ENCODE results near the gene SRMS.
"Not testable (repeated sequence)": the region's sequence is repeated elsewhere in the genome, so short reads cannot be mapped to it uniquely, and the experiment has no call there.

Gene SRMS

DNA sequence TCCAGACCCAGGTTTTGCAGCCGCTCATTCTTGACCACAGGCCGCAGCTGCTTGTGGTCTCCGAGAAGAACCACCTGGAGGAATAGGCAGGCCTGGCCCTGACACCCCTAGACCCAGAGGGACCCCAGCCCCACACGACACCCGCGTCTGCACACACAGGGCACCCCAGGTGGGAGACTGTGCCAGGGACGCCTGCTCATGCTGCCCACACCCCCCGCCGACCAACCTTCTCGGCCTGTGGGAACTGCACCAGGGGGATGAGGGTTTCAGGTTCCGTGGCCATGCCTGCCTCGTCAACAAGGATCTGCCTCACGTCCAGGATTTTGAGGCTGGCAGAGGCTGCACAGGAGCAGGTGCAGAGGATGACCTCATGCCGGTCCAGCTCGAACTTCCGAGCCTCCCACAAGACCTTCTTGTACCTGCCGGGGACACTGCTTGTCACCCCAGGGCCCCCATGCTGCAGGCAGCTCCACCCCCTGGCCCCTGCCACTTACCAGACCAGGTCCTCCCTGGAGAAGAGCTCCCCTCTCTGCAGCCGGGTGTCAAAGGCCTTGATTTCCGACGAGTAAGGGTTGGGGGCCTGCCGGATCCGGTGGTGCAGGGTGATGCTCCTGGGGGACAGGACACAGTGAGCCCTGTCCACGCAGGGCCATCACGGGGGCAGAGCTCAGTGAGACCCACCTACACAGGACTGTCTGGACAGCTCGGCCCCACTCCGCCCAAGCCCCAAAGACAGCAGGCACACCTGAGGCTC, 13.5 kb upstream of the SRMS start:
- no peak overlapping the region for H3K9ac ChIP-seq (ENCODE audit: low read length)
- no peaks in the 10 kb centered on the region for H3K36me3 ChIP-seq (ENCODE audit: control insufficient read depth, low read depth, low read length)
- H3K4me3 ChIP-seq (ENCODE audit: low read length): no peak overlapping the region
- H3K9me3 ChIP-seq (ENCODE audit: control insufficient read depth, low read depth, low read length): no peaks in the 10 kb centered on the region
- no peaks in the 10 kb centered on the region for H3K4me1 ChIP-seq (ENCODE audit: control insufficient read depth, low read depth, low read length)
- no peak overlapping the region for H3K27ac ChIP-seq (ENCODE audit: low read length)
- no peaks in the 10 kb centered on the region for H3K27me3 ChIP-seq (ENCODE audit: control insufficient read depth, insufficient read depth, low read length)

DNA sequence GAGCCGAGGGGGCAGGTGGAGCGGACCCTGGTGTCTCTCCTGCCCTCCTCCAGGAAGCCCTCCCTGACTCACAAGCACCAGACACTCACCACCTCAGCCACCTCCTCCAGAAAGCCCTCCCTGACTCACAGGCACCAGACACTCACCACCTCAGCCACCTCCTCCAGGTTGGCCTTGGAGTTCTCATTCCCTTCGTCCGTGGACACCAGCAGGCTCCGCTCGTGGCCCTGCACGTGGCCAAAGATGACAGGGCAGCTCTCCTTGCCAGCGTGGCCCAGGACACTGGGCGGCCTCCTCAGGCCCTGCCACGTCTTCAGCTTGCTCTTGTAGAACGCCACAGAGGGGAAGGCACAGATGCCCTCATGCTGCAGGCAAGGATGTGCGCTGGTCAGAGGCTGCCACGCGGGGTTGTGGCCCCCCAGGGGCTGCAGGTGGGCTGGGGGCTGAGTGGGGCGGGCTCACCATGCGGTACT, 12.8 kb upstream of the SRMS start:
- H3K36me3 ChIP-seq (ENCODE audit: control insufficient read depth, low read depth, low read length): no peaks in the 10 kb centered on the region
- H3K27me3 ChIP-seq (ENCODE audit: control insufficient read depth, insufficient read depth, low read length): no peaks in the 10 kb centered on the region
- no peak overlapping the region for H3K9ac ChIP-seq (ENCODE audit: low read length)

DNA sequence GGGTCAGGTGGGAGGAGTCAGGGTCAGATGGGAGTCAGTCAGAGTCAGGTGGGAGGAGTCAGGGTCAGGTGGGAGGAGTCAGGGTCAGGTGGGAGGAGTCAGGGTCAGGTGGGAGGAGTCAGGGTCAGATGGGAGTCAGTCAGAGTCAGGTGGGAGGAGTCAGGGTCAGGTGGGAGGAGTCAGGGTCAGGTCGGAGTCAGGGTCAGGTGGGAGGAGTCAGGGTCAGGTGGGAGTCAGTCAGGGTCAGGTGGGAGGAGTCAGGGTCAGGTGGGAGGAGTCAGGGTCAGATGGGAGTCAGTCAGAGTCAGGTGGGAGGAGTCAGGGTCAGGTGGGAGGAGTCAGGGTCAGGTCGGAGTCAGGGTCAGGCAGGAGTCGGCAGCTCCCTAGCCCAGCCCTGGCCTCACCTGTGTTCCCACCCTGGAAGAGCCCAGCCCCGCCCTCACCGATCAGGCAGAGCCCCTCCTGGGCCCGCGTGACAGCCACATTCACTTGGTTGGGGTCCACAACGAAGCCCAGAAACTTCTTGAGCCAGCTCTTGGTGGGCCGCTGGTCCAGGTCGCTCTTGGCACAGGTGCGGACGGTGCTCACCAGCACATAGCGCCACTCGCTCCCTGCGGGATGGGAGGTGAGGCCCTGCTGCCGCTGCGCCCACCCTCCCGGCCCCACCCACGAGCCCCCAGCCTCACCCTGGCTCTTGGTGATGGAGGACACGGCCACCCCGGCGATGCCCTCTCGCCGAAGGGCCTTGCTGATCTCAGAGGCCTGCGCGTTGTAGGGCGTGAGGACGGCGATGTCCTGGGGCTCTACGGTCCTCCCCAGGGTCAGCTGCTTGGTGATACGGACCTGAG, 12.2 kb upstream of the SRMS start:
- H3K27ac ChIP-seq (ENCODE audit: low read length); H3K4me1 ChIP-seq (ENCODE audit: control insufficient read depth, low read depth, low read length); H3K9ac ChIP-seq (ENCODE audit: low read length); H3K4me3 ChIP-seq (ENCODE audit: low read length); H3K9me3 ChIP-seq (ENCODE audit: control insufficient read depth, low read depth, low read length); H3K27me3 ChIP-seq (ENCODE audit: control insufficient read depth, insufficient read depth, low read length); H3K36me3 ChIP-seq (ENCODE audit: control insufficient read depth, low read depth, low read length): not testable (repeated sequence)

More for the DNA sequence above, 12.8 kb upstream of the SRMS start:
- H3K9me3 ChIP-seq (ENCODE audit: control insufficient read depth, low read depth, low read length): no peaks in the 10 kb centered on the region
- H3K27ac ChIP-seq (ENCODE audit: low read length): no peak overlapping the region
- no peaks in the 10 kb centered on the region for H3K4me1 ChIP-seq (ENCODE audit: control insufficient read depth, low read depth, low read length)
- no peak overlapping the region for H3K4me3 ChIP-seq (ENCODE audit: low read length)

DNA sequence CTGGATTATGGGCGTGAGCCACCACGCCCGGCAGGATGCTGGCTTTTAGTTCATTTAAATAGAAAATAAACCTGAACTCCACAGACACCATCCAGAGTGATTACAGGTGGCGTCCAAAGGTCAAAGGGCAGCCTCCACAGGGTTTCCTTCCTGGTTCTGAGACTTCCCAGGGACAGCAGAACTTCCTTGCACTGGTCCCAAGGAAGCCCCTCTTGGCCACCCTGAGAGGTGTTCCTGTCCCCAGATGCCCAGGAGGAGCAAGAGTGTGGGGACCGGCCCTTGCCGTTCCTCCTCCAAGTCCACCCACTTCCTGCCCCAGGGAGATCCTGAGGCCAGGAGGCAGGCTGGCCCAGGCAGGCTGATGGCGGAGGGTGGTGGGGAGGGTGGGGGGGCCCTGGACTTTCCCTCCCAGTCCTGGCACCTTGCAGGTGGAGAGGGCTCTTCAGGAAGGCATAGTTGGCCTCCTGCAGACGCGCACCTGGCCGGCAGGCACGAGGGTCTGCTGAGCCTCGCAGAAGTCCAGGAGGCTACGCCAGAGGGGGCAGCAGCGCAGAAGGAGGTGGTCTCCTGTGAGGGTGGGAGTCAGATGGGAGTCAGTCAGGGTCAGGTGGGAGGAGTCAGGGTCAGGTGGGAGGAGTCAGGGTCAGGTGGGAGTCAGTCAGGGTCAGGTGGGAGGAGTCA, 11.4 kb upstream of the SRMS start:
- Histone ChIP-seq H3K4me3 (ENCODE audit: low read length) (no peak overlapping the region), H3K27ac (ENCODE audit: low read length) (no peak overlapping the region), H3K4me1 (ENCODE audit: control insufficient read depth, low read depth, low read length) (no peaks in the 10 kb centered on the region), H3K36me3 (ENCODE audit: control insufficient read depth, low read depth, low read length) (no peaks in the 10 kb centered on the region), H3K9ac (ENCODE audit: low read length) (no peak overlapping the region), H3K27me3 (ENCODE audit: control insufficient read depth, insufficient read depth, low read length) (peaks cover 7% of the 10 kb centered on the region), H3K9me3 (ENCODE audit: control insufficient read depth, low read depth, low read length) (no peaks in the 10 kb centered on the region)

DNA sequence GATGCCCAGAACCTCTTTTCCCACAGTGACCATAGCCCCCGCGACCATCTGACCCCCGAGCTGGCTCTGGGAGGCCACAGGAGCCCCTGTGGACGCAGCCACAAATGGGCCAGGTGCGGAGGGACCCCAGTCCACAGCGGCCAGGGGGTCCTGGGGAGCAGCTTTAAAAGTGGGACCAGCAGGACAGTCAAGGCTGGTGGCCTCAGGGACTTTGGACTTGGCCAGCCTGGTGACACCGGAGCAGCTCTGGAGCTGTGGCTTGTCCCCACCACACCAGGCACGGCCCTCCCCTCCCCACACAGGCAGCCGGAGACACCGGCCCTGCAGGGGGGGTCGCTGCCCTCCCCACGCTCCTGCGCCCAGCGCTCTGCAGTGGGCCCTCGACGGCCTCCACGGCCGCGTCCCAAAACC, 9.9 kb upstream of the SRMS start:
- Histone ChIP-seq H3K9me3 (ENCODE audit: control insufficient read depth, low read depth, low read length) (no peaks in the 10 kb centered on the region), H3K9ac (ENCODE audit: low read length) (no peak overlapping the region), H3K27me3 (ENCODE audit: control insufficient read depth, insufficient read depth, low read length) (peaks cover 7% of the 10 kb centered on the region), H3K4me1 (ENCODE audit: control insufficient read depth, low read depth, low read length) (peaks cover 7% of the 10 kb centered on the region), H3K4me3 (ENCODE audit: low read length) (no peak overlapping the region), H3K36me3 (ENCODE audit: control insufficient read depth, low read depth, low read length) (no peaks in the 10 kb centered on the region), H3K27ac (ENCODE audit: low read length) (no peak overlapping the region)

DNA sequence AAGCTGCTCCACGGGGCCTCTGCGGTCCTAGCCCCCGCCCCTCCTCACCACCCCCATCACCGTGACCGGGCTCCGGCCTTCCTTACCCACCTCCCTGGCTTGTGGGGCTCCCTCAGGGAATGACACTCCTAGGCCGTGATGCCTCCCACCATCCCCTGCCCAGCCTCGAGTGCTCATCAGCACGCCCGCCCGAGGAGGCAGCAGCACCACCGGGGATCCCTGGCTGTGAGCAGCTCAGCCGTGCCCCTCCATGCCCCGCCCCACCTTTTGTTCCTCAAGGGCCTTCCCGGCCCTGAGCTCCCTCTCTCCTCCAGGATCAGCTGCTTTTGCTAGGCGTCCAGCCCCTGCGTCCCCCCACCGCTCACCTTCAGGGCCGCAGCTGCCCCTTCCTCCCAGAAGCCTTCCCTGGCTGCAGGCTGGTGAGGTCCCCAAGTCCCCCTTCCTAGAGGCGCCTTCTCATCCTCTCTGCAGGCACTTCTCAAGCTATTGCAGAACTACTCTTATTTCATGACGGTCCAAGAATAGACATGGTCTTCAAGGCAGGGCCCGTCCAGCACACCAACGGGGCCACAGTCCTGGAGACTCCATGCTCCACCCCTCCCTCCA, 9.4 kb upstream of the SRMS start:
- Histone ChIP-seq H3K4me1 (ENCODE audit: control insufficient read depth, low read depth, low read length) (peaks cover 10% of the 10 kb centered on the region), H3K27ac (ENCODE audit: low read length) (no peak overlapping the region), H3K9ac (ENCODE audit: low read length) (no peak overlapping the region), H3K4me3 (ENCODE audit: low read length) (no peak overlapping the region), H3K27me3 (ENCODE audit: control insufficient read depth, insufficient read depth, low read length) (peaks cover 7% of the 10 kb centered on the region), H3K9me3 (ENCODE audit: control insufficient read depth, low read depth, low read length) (no peaks in the 10 kb centered on the region), H3K36me3 (ENCODE audit: control insufficient read depth, low read depth, low read length) (no peaks in the 10 kb centered on the region)

DNA sequence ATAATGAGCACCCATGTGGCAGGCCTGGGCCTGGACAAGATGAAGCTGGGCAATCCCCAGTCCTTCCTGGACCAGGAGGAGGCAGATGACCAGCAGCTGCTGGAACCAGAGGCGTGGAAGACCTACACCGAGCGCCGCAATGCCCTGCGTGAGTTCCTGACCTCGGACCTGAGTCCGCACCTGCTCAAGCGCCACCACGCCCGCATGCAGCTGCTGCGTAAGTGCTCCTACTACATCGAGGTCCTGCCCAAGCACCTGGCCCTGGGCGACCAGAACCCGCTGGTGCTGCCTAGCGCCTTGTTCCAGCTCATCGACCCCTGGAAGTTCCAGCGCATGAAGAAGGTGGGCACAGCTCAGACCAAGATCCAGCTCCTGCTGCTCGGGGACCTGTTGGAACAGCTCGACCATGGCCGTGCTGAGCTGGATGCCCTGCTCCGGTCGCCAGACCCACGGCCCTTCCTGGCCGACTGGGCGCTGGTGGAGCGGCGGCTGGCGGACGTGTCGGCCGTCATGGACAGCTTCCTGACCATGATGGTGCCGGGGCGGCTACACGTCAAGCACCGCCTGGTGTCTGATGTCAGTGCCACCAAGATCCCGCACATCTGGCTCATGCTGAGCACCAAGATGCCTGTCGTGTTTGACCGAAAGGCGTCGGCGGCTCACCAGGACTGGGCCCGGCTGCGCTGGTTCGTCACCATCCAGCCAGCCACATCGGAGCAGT, 8.3 kb upstream of the SRMS start:
- H3K9ac ChIP-seq (ENCODE audit: low read length): no peak overlapping the region
- H3K9me3 ChIP-seq (ENCODE audit: control insufficient read depth, low read depth, low read length): no peaks in the 10 kb centered on the region
- no peaks in the 10 kb centered on the region for H3K36me3 ChIP-seq (ENCODE audit: control insufficient read depth, low read depth, low read length)
- peaks cover 10% of the 10 kb centered on the region for H3K4me1 ChIP-seq (ENCODE audit: control insufficient read depth, low read depth, low read length)
- no peak overlapping the region for H3K4me3 ChIP-seq (ENCODE audit: low read length)
- H3K27me3 ChIP-seq (ENCODE audit: control insufficient read depth, insufficient read depth, low read length): peaks cover 7% of the 10 kb centered on the region
- no peak overlapping the region for H3K27ac ChIP-seq (ENCODE audit: low read length)

DNA sequence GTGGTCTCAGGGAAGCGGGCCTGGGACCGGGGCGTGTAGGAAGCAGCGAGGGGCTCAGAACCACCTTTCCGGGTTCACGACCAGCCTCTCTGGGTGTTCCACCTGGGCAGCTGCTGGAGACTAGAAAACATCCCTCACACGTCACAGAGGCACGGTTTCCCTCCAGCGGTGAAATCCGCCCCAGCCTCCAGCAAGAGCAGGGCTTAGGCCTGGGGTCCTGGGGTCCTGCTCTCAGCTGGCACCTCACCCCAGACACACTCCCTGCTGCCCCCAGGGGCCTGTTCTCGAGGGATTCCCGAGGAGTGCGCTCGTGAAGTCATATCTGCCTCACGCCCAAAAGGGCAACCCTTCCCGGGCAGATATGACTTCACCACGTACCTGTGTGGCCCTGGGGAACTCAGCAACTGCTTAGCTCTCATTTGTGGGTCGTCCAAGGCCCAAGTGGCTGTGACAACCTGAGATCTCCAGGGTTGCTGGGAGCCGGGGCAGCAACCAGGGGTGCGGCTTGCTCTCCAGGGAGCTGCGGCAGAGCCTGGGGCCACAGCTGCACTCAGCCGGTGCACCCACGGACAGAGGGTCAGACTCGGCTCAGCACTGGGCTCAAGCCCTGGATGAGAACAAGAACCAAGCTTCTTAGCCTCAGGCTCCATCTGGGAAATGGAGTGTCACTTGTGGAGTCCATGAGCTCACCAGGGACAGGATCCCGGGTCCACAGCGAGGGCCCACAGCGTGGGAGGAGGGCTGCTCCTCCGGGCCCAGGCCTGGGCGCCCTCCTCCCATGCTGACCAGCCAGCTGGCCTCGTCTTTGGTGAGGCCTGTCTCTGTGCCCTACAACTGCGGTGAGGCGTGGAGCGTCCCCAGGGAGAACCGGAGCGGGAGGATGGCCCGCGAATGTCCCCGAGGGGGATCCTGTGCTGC, 7.1 kb upstream of the SRMS start:
- Histone ChIP-seq H3K27ac (ENCODE audit: low read length) (no peak overlapping the region), H3K36me3 (ENCODE audit: control insufficient read depth, low read depth, low read length) (no peaks in the 10 kb centered on the region), H3K9ac (ENCODE audit: low read length) (peak overlapping the region; percentile 12), H3K4me3 (ENCODE audit: low read length) (peak overlapping the region; percentile 84), H3K4me1 (ENCODE audit: control insufficient read depth, low read depth, low read length) (peaks cover 10% of the 10 kb centered on the region), H3K9me3 (ENCODE audit: control insufficient read depth, low read depth, low read length) (no peaks in the 10 kb centered on the region), H3K27me3 (ENCODE audit: control insufficient read depth, insufficient read depth, low read length) (peaks cover 7% of the 10 kb centered on the region)

DNA sequence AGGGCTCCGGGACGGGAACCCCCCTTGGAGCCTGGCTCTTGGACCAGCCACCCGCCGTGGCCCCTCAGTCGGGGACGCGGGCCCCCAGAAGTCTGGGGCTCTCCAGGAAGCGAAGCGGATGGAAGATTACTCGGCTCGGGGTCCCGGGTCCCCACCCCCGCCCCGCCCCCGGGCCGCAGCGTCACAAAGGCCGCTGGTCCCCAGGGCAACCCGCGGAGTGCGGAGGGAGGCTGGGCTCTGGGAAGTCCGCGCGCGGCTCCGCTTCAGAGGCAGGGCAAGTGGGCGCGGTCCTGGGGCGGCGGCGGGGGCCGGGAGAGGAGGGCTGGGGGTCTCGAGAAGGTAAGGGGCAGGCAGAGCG, 6.4 kb upstream of the SRMS start, which contains the start of gene FNDC11:
TSS of gene FNDC11 (plus strand) at position 227 of the 358 bp plus-strand sequence. CDS start 1,505 bp downstream, outside the sequence.
- Histone ChIP-seq H3K36me3 (ENCODE audit: control insufficient read depth, low read depth, low read length) (no peaks in the 10 kb centered on the region), H3K27me3 (ENCODE audit: control insufficient read depth, insufficient read depth, low read length) (peaks cover 7% of the 10 kb centered on the region), H3K9me3 (ENCODE audit: control insufficient read depth, low read depth, low read length) (no peaks in the 10 kb centered on the region), H3K9ac (ENCODE audit: low read length) (peak within 1 kb of the TSS; percentile 62), H3K4me1 (ENCODE audit: control insufficient read depth, low read depth, low read length) (peaks cover 10% of the 10 kb centered on the region), H3K27ac (ENCODE audit: low read length) (no peak within 1 kb of the TSS), H3K4me3 (ENCODE audit: low read length) (peak within 1 kb of the TSS; percentile 84)

DNA sequence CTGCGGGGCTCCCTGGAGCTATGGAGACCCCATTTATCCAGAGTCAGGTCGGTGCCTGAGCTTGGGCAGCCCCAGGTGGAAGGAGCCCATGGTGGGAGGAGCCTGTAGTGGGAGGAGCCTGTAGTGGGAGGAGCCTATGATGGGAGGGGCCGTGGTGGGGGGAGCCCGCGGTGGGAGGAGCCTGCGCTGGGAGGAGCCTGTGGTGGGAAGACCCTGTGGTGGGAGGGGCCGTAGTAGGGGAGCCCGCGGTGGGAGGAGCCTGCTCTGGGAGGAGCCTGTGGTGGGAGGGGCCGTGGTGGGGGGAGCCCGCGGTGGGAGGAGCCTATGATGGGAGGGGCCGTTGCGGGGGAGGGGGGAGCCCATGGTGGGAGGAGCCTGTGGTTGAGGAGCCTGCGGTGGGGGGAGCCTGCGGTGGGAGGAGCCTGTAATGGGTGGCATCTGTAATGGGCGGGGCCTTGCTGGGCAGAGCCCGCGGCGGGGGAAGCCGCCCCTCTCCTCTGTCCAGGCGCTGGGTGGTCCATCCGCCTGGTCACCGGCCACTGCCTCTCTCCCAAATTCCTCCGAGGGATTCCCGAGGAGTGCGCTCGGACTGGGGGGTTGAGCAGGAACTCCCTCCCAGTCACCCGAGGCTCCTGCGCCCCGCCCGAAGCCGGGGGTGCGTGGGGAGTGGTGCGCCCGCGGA, 5.8 kb upstream of the SRMS start:
- no peak overlapping the region for H3K27ac ChIP-seq (ENCODE audit: low read length)
- peaks cover 7% of the 10 kb centered on the region for H3K27me3 ChIP-seq (ENCODE audit: control insufficient read depth, insufficient read depth, low read length)
- peak overlapping the region; percentile 62 for H3K9ac ChIP-seq (ENCODE audit: low read length)
- H3K4me3 ChIP-seq (ENCODE audit: low read length): peak overlapping the region; percentile 84
- no peaks in the 10 kb centered on the region for H3K9me3 ChIP-seq (ENCODE audit: control insufficient read depth, low read depth, low read length)
- no peaks in the 10 kb centered on the region for H3K36me3 ChIP-seq (ENCODE audit: control insufficient read depth, low read depth, low read length)
- peaks cover 10% of the 10 kb centered on the region for H3K4me1 ChIP-seq (ENCODE audit: control insufficient read depth, low read depth, low read length)

Data from iPS-18a (cell line).